Endothelial cell of umbilical vein (primary cell): ENCODE measurements around the gene LILRA5. TPM values are rescaled to one million over a fixed set of nuclear protein-coding genes. Genes with fewer than 3 reads are reported as not detected.
"Not testable (repeated sequence)": the region's sequence is repeated elsewhere in the genome, so short reads cannot be mapped to it uniquely, and the experiment has no call there.

Source experiments
- BruUV-seq: library from RNA; stranded (reverse); fragments of 400-500 nt; replicated peaks from 2 replicates; lab custom pipeline; 2021; lab: Mats Ljungman, UMichigan
- CTCF ChIA-PET: fragments of 300-600, 350-600 bp; sonication (Branson Sonifier 250); formaldehyde crosslinking; loops from one replicate; lab custom pipeline; 2021; ENCODE audit warnings: antibody characterized with exemption, inconsistent platforms; lab: Charles Lee
- POLR2A ChIA-PET: fragments of 300-600, 350-600 bp; sonication (Branson Sonifier 250); formaldehyde crosslinking; loops from one replicate; lab custom pipeline; 2021; ENCODE audit warnings: antibody characterized with exemption, inconsistent platforms; lab: Charles Lee
- DNase-seq: peaks from one replicate; pipeline ENCODE4 v3.0.0-alpha.2; 2011; ENCODE audit warnings: low read depth, low spot score
- FAIRE-seq: peaks from 2 replicates; lab custom pipeline; 2011; peaks lifted over from hg19 to GRCh38; lab: Jason Lieb, UNC
- H2AFZ ChIP-seq: 2 replicates; pipeline ENCODE4 v1.6.0; 2012; ENCODE audit warnings: low read depth, low read length, control low read depth, inconsistent platforms
- H3K27ac ChIP-seq: 2 replicates; pipeline ENCODE4 v1.5.1; 2011; ENCODE audit warnings: low read depth, mild to moderate bottlenecking, control low read depth, low read length, moderate library complexity; ENCODE audit not compliant: insufficient read depth
- H3K27me3 ChIP-seq, 2 experiments: 2 replicates each; pipeline versions ENCODE4 v1.6.0 to v1.6.1; 2011; ENCODE audit warnings: low read length in 2 of 2, mixed read lengths in 1 of 2; ENCODE audit not compliant: control insufficient read depth in 2 of 2, insufficient read depth in 2 of 2
- H3K36me3 ChIP-seq, 2 experiments: 2 replicates in 1 of 2; 3 replicates in 1 of 2; pipeline ENCODE4 v1.5.1; 2011; ENCODE audit warnings: low read length in 2 of 2, mild to moderate bottlenecking in 1 of 2, moderate library complexity in 1 of 2; ENCODE audit not compliant: control insufficient read depth in 2 of 2, insufficient read depth in 2 of 2; ENCODE audit errors: extremely low read depth in 1 of 2
- H3K4me1 ChIP-seq: 3 replicates; pipeline ENCODE4 v1.5.1; 2011; ENCODE audit warnings: mild to moderate bottlenecking, low read length; ENCODE audit not compliant: control insufficient read depth, insufficient read depth; ENCODE audit errors: extremely low read depth
- H3K4me2 ChIP-seq: 2 replicates; pipeline ENCODE4 v1.6.1; 2011; ENCODE audit warnings: low read length, control low read depth, mixed read lengths; ENCODE audit not compliant: insufficient read depth
- H3K4me3 ChIP-seq, 3 experiments: fragments of 200-600 bp in 1 of 3; sonication (generic), shearing (Covaris generic) in 1 of 3; replicated peaks in 1 of 3; 2 replicates each; pipeline ENCODE4 v1.5.1; 2011 to 2016; ENCODE audit warnings: control low read depth in 3 of 3, low read length in 3 of 3, mild to moderate bottlenecking in 2 of 3, inconsistent platforms in 1 of 3, low read depth in 1 of 3, moderate library complexity in 1 of 3; ENCODE audit not compliant: insufficient read depth in 1 of 3
- H3K79me2 ChIP-seq: 2 replicates; pipeline ENCODE4 v1.6.0; 2012; ENCODE audit warnings: low read length, inconsistent platforms; ENCODE audit not compliant: control insufficient read depth, insufficient read depth
- H3K9ac ChIP-seq: replicated peaks from 2 replicates; pipeline ENCODE3; 2011; ENCODE audit warnings: low read length, control low read depth; ENCODE audit not compliant: insufficient read depth; ENCODE audit errors: extremely low read depth
- H3K9me1 ChIP-seq: replicated peaks from 3 replicates; pipeline ENCODE4 v1.6.0; 2011; ENCODE audit warnings: mild to moderate bottlenecking, low read length; ENCODE audit not compliant: control insufficient read depth, insufficient read depth; ENCODE audit errors: extremely low read depth
- H3K9me3 ChIP-seq: replicated peaks from 2 replicates; pipeline ENCODE4 v1.5.1; 2012; ENCODE audit warnings: low read length, inconsistent platforms; ENCODE audit not compliant: control insufficient read depth, insufficient read depth
- H4K20me1 ChIP-seq: replicated peaks from 2 replicates; pipeline ENCODE3; 2011; ENCODE audit warnings: mild to moderate bottlenecking, low read length; ENCODE audit not compliant: control insufficient read depth, insufficient read depth; ENCODE audit errors: extremely low read depth
- FOS ChIP-seq: IDR thresholded peaks from 2 replicates; pipeline ENCODE4 v1.6.1; 2011; ENCODE audit warnings: mild to moderate bottlenecking, low read length, moderate library complexity, borderline replicate concordance; ENCODE audit not compliant: insufficient read depth
- MYC ChIP-seq: IDR thresholded peaks from one replicate; pipeline ENCODE4 v1.6.1; 2011; ENCODE audit warnings: mild to moderate bottlenecking, low read depth, low read length
- POLR2A ChIP-seq: IDR thresholded peaks from 2 replicates; pipeline ENCODE4 v1.6.1; 2012; ENCODE audit warnings: low read depth, mild to moderate bottlenecking, control low read depth, low read length
- POLR2AphosphoS5 ChIP-seq: IDR thresholded peaks from 2 replicates; pipeline ENCODE4 v1.6.1; 2012; ENCODE audit warnings: low read depth, mild to moderate bottlenecking, control low read depth, low read length, moderate library complexity; ENCODE audit not compliant: insufficient read depth
- dilution Hi-C: fragments of 300-500 bp; cut with MboI; formaldehyde crosslinking; loops from one replicate; pipeline ENCODE4 v1.15.0; 2019; ENCODE audit warnings: low sequenced_read_pairs; ENCODE audit not compliant: extremely low pct_ligation_motif_present
- intact Hi-C: fragments of 100-400 bp; cut with micrococcal nuclease; formaldehyde crosslinking; loops from one replicate; pipeline ENCODE4 v1.10.0; 2022
- polyA plus RNA-seq, 4 experiments: library from polyadenylated mRNA; depleted of rRNA in 3 of 4; stranded (reverse) in 3 of 4; unstranded in 1 of 4; fragments of >200 nt; gene quantifications; 2 replicates each; pipeline versions ENCODE4 v1.2.1 to v1.2.3, GENCODE V29; 2011 to 2012; ENCODE audit warnings: missing spikeins in 1 of 4
- total RNA-seq: library from RNA; stranded (reverse); gene quantifications from 2 replicates; pipeline ENCODE4 v1.2.3, GENCODE V29; 2021

LILRA5 gene
- total and polyA plus RNA-seq, 2 donors (not counting 3 experiments of a cell fraction or from before 2014, with no cell fraction given): not detected

GRCh38 chr19:54359149-54359820 lies 46.3 kb upstream of the LILRA5 start:
- intact Hi-C loops: loop anchor here (5.0 kb wide), 1 partner anchor 33 kb away; no protein-coding TSS in a partner anchor
- FAIRE-seq, H3K4me2 ChIP-seq, H3K9me1 ChIP-seq, H3K27ac ChIP-seq, dilution Hi-C loops, H3K79me2 ChIP-seq, H3K27me3 ChIP-seq, H3K4me1 ChIP-seq, DNase-seq, CTCF ChIA-PET, H3K36me3 ChIP-seq, BruUV-seq, H2AFZ ChIP-seq, H3K9ac ChIP-seq, H4K20me1 ChIP-seq, H3K9me3 ChIP-seq, H3K4me3 ChIP-seq, POLR2A ChIA-PET: not testable (repeated sequence)

GRCh38 chr19:54357381-54357780 lies 44.4 kb upstream of the LILRA5 start:
- Histone ChIP-seq H4K20me1 (no peaks in the 10 kb centered on the region), H2AFZ (no peak overlapping the region), H3K4me1 (no peaks in the 10 kb centered on the region), H3K36me3 (no peaks in the 10 kb centered on the region), H3K27me3 (no peaks in the 10 kb centered on the region), H3K9ac (no peak overlapping the region), H3K4me2 (no peak overlapping the region), H3K27ac (no peak overlapping the region), H3K4me3 (no peak overlapping the region), H3K9me3 (no peaks in the 10 kb centered on the region), H3K9me1 (no peaks in the 10 kb centered on the region), H3K79me2 (no peaks in the 10 kb centered on the region)
- FAIRE-seq: no peak
- CTCF ChIA-PET: interaction anchor here (1.0 kb wide), 1 partner anchor 34 kb away, joined by 3 read pairs; no protein-coding TSS in a partner anchor
- DNase-seq: no peak
- dilution Hi-C loops (no loop called here), intact Hi-C loops (loop anchor here (5.0 kb wide), 1 partner anchor 35 kb away; no protein-coding TSS in a partner anchor)
- TF ChIP-seq POLR2A: no peak
- no peak for TF ChIP-seq FOS
- no peak for TF ChIP-seq POLR2AphosphoS5
- no peak for TF ChIP-seq MYC
- no TSS peak for BruUV-seq
- POLR2A ChIA-PET: no interaction called here
